Uterus (tissue), 4 donors: ENCODE measurements around the gene HS6ST1. TPM values are rescaled to one million over a fixed set of nuclear protein-coding genes. Genes with fewer than 3 reads are reported as not detected.

Source experiments
- DNase-seq, 2 donors: peaks; one replicate each; pipeline ENCODE4 v3.0.0-alpha.2; 2019 to 2020
- H3K27ac ChIP-seq, 2 donors: fragments of 200-600 bp; sonication (generic); 1 replicate in 1 of 2; 2 replicates in 1 of 2; pipeline ENCODE4 v1.5.1; 2016 to 2018
- H3K27me3 ChIP-seq, 2 donors: fragments of 200-600 bp; sonication (generic); one replicate each; pipeline ENCODE4 v1.5.1; 2018 to 2019; ENCODE audit warnings: control low read depth in 1 of 2
- H3K36me3 ChIP-seq, 2 donors: fragments of 200-600 bp; sonication (generic); one replicate each; pipeline ENCODE4 v1.5.1; 2019; ENCODE audit warnings: control low read depth in 1 of 2
- H3K4me1 ChIP-seq, 2 donors: fragments of 200-600 bp; sonication (generic); one replicate each; pipeline ENCODE4 v1.5.1; 2018 to 2019; ENCODE audit warnings: control low read depth in 1 of 2
- H3K4me3 ChIP-seq, 2 donors: fragments of 200-600 bp; sonication (generic); 1 replicate in 1 of 2; 2 replicates in 1 of 2; pipeline ENCODE4 v1.5.1; 2018 to 2019; ENCODE audit warnings: mild to moderate bottlenecking in 1 of 2
- H3K9me3 ChIP-seq, 2 donors: fragments of 200-600 bp; sonication (generic); one replicate each; pipeline ENCODE4 v1.5.1; 2019; ENCODE audit warnings: control low read depth in 1 of 2
- CTCF ChIP-seq, 4 experiments: fragments of 200-600 bp in 2 of 4; fragments of 450-650 bp in 2 of 4; sonication (generic) in 2 of 4; IDR thresholded peaks; one replicate each; pipeline ENCODE4 v1.5.1; 2016 to 2019; ENCODE audit warnings: antibody characterized with exemption in 4 of 4, mild to moderate bottlenecking in 2 of 4, moderate library complexity in 1 of 4
- POLR2A ChIP-seq, 2 donors: fragments of 450-650 bp; IDR thresholded peaks; one replicate each; pipeline ENCODE4 v1.6.1; 2016; ENCODE audit warnings: antibody characterized with exemption in 2 of 2, mild to moderate bottlenecking in 1 of 2, moderate library complexity in 1 of 2
- intact Hi-C: fragments of 100-400 bp; cut with DNase I; formaldehyde crosslinking; loops from one replicate; pipeline ENCODE4 v1.15.1; 2023; ENCODE audit warnings: low total_unique reads
- total RNA-seq, 4 donors: library from RNA; depleted of rRNA in 3 of 4; stranded (reverse); fragments of >200 nt in 3 of 4; gene quantifications; one replicate each; pipeline versions ENCODE4 v1.1.0 to v1.2.4, GENCODE V29; 2014 to 2023
- donor health status: DM: yes; HTN: yes; CAD: no.

HS6ST1 gene
- total RNA-seq, 4 donors from 2014 or later = 22.7 to 198 (median 37.4) TPM

GRCh38 chr2:128327180-128327964 is 8.7 kb upstream of the HS6ST1 start:
- no peak for DNase-seq

GRCh38 chr2:128326346-128326745 is 7.7 kb upstream of the HS6ST1 start:
- no peaks in the 10 kb centered on the region for H3K36me3 ChIP-seq
- H3K4me3 ChIP-seq = no peak overlapping the region
- H3K27ac ChIP-seq = no peak overlapping the region
- TF ChIP-seq CTCF (IDR thresholded peaks at IDR 0.05) = no peak
- no peak for TF ChIP-seq POLR2A (IDR thresholded peaks at IDR 0.05)
- H3K9me3 ChIP-seq = no peaks in the 10 kb centered on the region
- H3K4me1 ChIP-seq = no peaks in the 10 kb centered on the region
- DNase-seq = no peak
- intact Hi-C loops = no loop called here
- H3K27me3 ChIP-seq = no peaks in the 10 kb centered on the region

More at GRCh38 chr2:128327180-128327964, 8.7 kb upstream of the HS6ST1 start:
- H3K36me3 ChIP-seq = no peaks in the 10 kb centered on the region
- peaks cover 0 to 10% of the 10 kb centered on the region in 2 donors for H3K9me3 ChIP-seq
- no peak overlapping the region for H3K4me3 ChIP-seq
- intact Hi-C loops = no loop called here
- no peaks in the 10 kb centered on the region for H3K4me1 ChIP-seq
- TF ChIP-seq POLR2A (IDR thresholded peaks at IDR 0.05) (no peak), CTCF (IDR thresholded peaks at IDR 0.05) (no peak)
- H3K27me3 ChIP-seq = no peaks in the 10 kb centered on the region
- no peak overlapping the region for H3K27ac ChIP-seq

- intact Hi-C loops = no loop called here
- Histone ChIP-seq H3K27me3 (no peaks in the 10 kb centered on the region), H3K4me3 (no peak overlapping the region), H3K4me1 (no peaks in the 10 kb centered on the region), H3K9me3 (no peaks in the 10 kb centered on the region), H3K27ac (no peak overlapping the region), H3K36me3 (no peaks in the 10 kb centered on the region)
- no peak for DNase-seq
- TF ChIP-seq CTCF (IDR thresholded peaks at IDR 0.05) (no peak), POLR2A (IDR thresholded peaks at IDR 0.05) (no peak)
Observed at GRCh38 chr2:128325611-128326181, 7.0 kb upstream of the HS6ST1 start.

GRCh38 chr2:128324897-128325410 is 6.3 kb upstream of the HS6ST1 start:
- intact Hi-C loops = no loop called here
- Histone ChIP-seq H3K9me3 (no peaks in the 10 kb centered on the region), H3K4me1 (no peaks in the 10 kb centered on the region), H3K36me3 (no peaks in the 10 kb centered on the region), H3K27ac (no peak overlapping the region), H3K4me3 (no peak overlapping the region), H3K27me3 (no peaks in the 10 kb centered on the region)
- no peak for TF ChIP-seq CTCF (IDR thresholded peaks at IDR 0.05)
- no peak for TF ChIP-seq POLR2A (IDR thresholded peaks at IDR 0.05)
- no peak for DNase-seq
